Calu3 (cell line): ENCODE data around the gene KCND2. TPM values are rescaled to one million over a fixed set of nuclear protein-coding genes. Genes with fewer than 3 reads are reported as not detected.

Source experiments
- BruUV-seq: library from RNA; stranded (reverse); fragments of 400-500 nt; replicated peaks from 2 replicates; lab custom pipeline; 2021; lab: Mats Ljungman, UMichigan
- CTCF ChIA-PET: fragments of 300-600 bp; sonication (Branson Sonifier 250); formaldehyde crosslinking; loops from one replicate; lab custom pipeline; 2022; ENCODE audit warnings: antibody characterized with exemption; lab: Charles Lee
- DNase-seq: peaks from one replicate; pipeline ENCODE4 v3.0.0; 2022
- H3K27ac Mint-ChIP-seq: one replicate; pipeline ENCODE4 v1.8.0; 2022; ENCODE audit warnings: mixed read lengths; ENCODE audit not compliant: unreplicated experiment
- H3K27me3 Mint-ChIP-seq: one replicate; pipeline ENCODE4 v1.8.0; 2022; ENCODE audit warnings: mixed read lengths; ENCODE audit not compliant: unreplicated experiment
- H3K36me3 Mint-ChIP-seq: one replicate; pipeline ENCODE4 v1.8.0; 2022; ENCODE audit warnings: mild to moderate bottlenecking, moderate library complexity, mixed read lengths; ENCODE audit not compliant: insufficient read depth, unreplicated experiment
- H3K4me1 Mint-ChIP-seq: one replicate; pipeline ENCODE4 v1.8.0; 2022; ENCODE audit warnings: mild to moderate bottlenecking, low read depth, mixed read lengths; ENCODE audit not compliant: unreplicated experiment
- H3K4me3 Mint-ChIP-seq: one replicate; pipeline ENCODE4 v1.8.0; 2022; ENCODE audit warnings: mild to moderate bottlenecking, low read depth, moderate library complexity, mixed read lengths; ENCODE audit not compliant: unreplicated experiment
- H3K9me3 Mint-ChIP-seq: one replicate; pipeline ENCODE4 v1.8.0; 2022; ENCODE audit warnings: low read depth, mixed read lengths; ENCODE audit not compliant: unreplicated experiment
- CTCF ChIP-seq: fragments of 200-600 bp; IDR thresholded peaks from one replicate; pipeline ENCODE4 v1.8.0; 2022; ENCODE audit warnings: antibody characterized with exemption; ENCODE audit not compliant: unreplicated experiment
- intact Hi-C: fragments of 100-400 bp; cut with micrococcal nuclease; formaldehyde crosslinking; loops from one replicate; pipeline ENCODE4 v1.10.0; 2022; ENCODE audit not compliant: unreplicated experiment
- total RNA-seq: library from RNA; stranded (reverse); gene quantifications from 2 replicates; pipeline ENCODE4 v1.2.3, GENCODE V29; 2022

The KCND2 gene
- total RNA-seq, 1 experiment from 2014 or later, result 1.2 TPM

- H3K9me3 Mint-ChIP-seq, result peaks cover 8% of the 10 kb centered on the region
- no peaks in the 10 kb centered on the region for H3K36me3 Mint-ChIP-seq
- no peak for DNase-seq
- no peak for TF ChIP-seq CTCF
- BruUV-seq, result no TSS peak
- intact Hi-C loops, result no loop called here
- no peak overlapping the region for H3K27ac Mint-ChIP-seq
- no peak overlapping the region for H3K4me3 Mint-ChIP-seq
- no peaks in the 10 kb centered on the region for H3K4me1 Mint-ChIP-seq
- H3K27me3 Mint-ChIP-seq, result no peaks in the 10 kb centered on the region
- CTCF ChIA-PET, result interaction anchor here (0.6 kb wide), 2 partner anchors 29 to 334 kb away, joined by 3 read pairs; no protein-coding TSS in a partner anchor
Measured at GRCh38 chr7:120259386-120259785, 13.6 kb upstream of the KCND2 start.

- H3K27me3 Mint-ChIP-seq, result no peaks in the 10 kb centered on the region
- CTCF ChIA-PET, result no interaction called here
- H3K4me1 Mint-ChIP-seq, result no peaks in the 10 kb centered on the region
Measured at GRCh38 chr7:120260111-120260510, 12.9 kb upstream of the KCND2 start.

GRCh38 chr7:120272261-120272660 is 714 bp upstream of the KCND2 start:
- DNase-seq, result peak; percentile 40
- Mint-ChIP-seq H3K4me1 (no peaks in the 10 kb centered on the region), H3K27ac (peak overlapping the region; percentile 54), H3K27me3 (no peaks in the 10 kb centered on the region), H3K4me3 (peak overlapping the region; percentile 90), H3K36me3 (peaks cover 17% of the 10 kb centered on the region), H3K9me3 (no peaks in the 10 kb centered on the region)
- no TSS peak for BruUV-seq
- peak; percentile 53 for TF ChIP-seq CTCF
- CTCF ChIA-PET, result interaction anchor here (2.2 kb wide), 1 partner anchor 336 kb away, joined by 11 read pairs; no protein-coding TSS in a partner anchor
- intact Hi-C loops, result loop anchor here (1.0 to 10.0 kb wide), 4 partner anchors 217 to 455 kb away; no protein-coding TSS in a partner anchor

More at GRCh38 chr7:120260111-120260510, 12.9 kb upstream of the KCND2 start:
- DNase-seq, result no peak
- Mint-ChIP-seq H3K36me3 (no peaks in the 10 kb centered on the region), H3K4me3 (no peak overlapping the region), H3K27ac (no peak overlapping the region), H3K9me3 (peaks cover 8% of the 10 kb centered on the region)
- intact Hi-C loops, result no loop called here
- BruUV-seq, result no TSS peak
- TF ChIP-seq CTCF, result no peak

GRCh38 chr7:120273476-120273975 is 551 bp downstream of the KCND2 start:
- DNase-seq, result peak; percentile 50
- H3K27me3 Mint-ChIP-seq, result no peaks in the 10 kb centered on the region
- TF ChIP-seq CTCF, result no peak
- peaks cover 17% of the 10 kb centered on the region for H3K36me3 Mint-ChIP-seq
- no peak overlapping the region for H3K27ac Mint-ChIP-seq
- intact Hi-C loops, result loop anchor here (1.0 to 10.0 kb wide), 3 partner anchors 219 to 1003 kb away; no protein-coding TSS in a partner anchor
- BruUV-seq, result no TSS peak
- H3K4me3 Mint-ChIP-seq, result peak overlapping the region; percentile 90
- no peaks in the 10 kb centered on the region for H3K4me1 Mint-ChIP-seq
- no peaks in the 10 kb centered on the region for H3K9me3 Mint-ChIP-seq
- CTCF ChIA-PET, result interaction anchor here (0.9 to 2.2 kb wide), 2 partner anchors 282 to 338 kb away, joined by 4 to 11 read pairs; no protein-coding TSS in a partner anchor
